Thyroid gland (tissue), 4 donors: ENCODE data around the gene FNBP1.

Experiments used
- CTCF ChIP-seq, 6 experiments: fragments of 200-600 bp in 3 of 6; fragments of 450-650 bp in 3 of 6; sonication (generic) in 3 of 6; IDR thresholded peaks; one replicate each; pipeline ENCODE4 v1.5.1; 2016 to 2019; ENCODE audit warnings: antibody characterized with exemption in 6 of 6, mild to moderate bottlenecking in 2 of 6, inconsistent platforms in 1 of 6, moderate library complexity in 1 of 6
- POLR2A ChIP-seq, 2 donors: fragments of 450-650 bp; IDR thresholded peaks; one replicate each; pipeline ENCODE4 v1.6.1; 2017; ENCODE audit warnings: antibody characterized with exemption in 2 of 2, mild to moderate bottlenecking in 2 of 2, moderate library complexity in 1 of 2

- TF ChIP-seq POLR2A (IDR thresholded peaks at IDR 0.05) (no peak), CTCF (IDR thresholded peaks at IDR 0.05) (no peak)
Measured at GRCh38 chr9:130089141-130089540, 46.2 kb upstream of the FNBP1 start.
